ENCODE data around the gene CBX2. TPM values are rescaled to one million over a fixed set of nuclear protein-coding genes. Genes with fewer than 3 reads are reported as not detected.
A peak's percentile ranks its signal among the peaks of the same experiment; 100 is the strongest.

The CBX2 gene
- total RNA-seq, 2 donors from 2014 or later, result 2.8 to 3.3 TPM

DNA sequence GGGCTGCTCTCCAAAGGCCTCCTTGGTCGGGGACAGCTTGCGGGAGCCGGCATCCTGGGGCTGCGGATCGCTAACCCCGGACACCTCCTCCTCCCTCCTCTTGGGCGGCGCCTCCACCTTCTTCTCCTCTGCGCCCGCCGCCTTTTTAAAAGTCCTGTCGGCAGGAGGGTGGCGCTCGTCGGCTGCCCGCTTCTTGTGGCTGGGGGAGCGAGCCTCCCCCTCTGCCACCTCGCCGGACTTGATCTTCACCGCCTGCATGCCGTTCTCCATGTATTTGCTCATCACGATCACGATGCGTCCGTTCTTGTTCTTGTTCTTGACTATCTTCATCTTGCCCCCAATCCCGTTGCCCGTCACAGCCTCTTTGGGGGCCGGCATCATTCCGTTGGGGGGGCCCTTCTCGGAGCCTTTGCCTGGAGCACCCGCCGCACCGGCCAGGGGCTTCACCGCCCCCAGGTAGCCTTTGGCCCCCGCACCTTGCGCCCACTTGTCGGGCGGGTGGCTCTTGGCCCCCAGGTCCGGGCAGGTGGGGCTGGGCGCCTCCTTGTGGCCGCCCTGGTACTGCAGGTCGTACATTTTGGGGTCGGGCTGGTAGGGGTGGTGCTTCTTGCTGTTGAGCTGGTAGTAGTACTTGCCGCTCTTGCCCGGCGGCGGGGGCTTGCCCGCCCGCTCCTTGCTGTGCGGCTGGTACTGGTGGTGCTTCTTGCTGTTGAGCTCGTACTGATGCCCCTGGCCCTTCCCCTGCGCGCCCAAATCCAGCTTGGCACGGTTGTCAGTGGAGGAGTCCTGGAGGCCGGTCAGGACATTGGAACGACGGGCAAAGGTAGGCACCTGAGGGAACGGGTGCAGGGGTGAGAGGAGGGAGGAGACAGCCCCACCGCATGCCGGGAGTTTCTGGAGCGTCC lies 56.9 kb downstream of the CBX2 start:
- Mint-ChIP-seq H3K36me3 (peaks cover 0 to 12% of the 10 kb centered on the region in 2 donors), H3K9me3 (no peaks in the 10 kb centered on the region), H3K27ac (no peak overlapping the region)
- ATAC-seq (no peak), DNase-seq (ENCODE audit: low spot score in 2 of 2) (peak in 1 of 2 donors; percentile 72)

GRCh38 chr17:79835470-79835899 lies 57.5 kb downstream of the CBX2 start:
- peaks cover 0 to 18% of the 10 kb centered on the region in 2 donors for H3K36me3 Mint-ChIP-seq
- no peak for ATAC-seq
- no peak for DNase-seq (ENCODE audit: low spot score in 2 of 2)
- H3K27ac Mint-ChIP-seq, result no peak overlapping the region
- H3K9me3 Mint-ChIP-seq, result no peaks in the 10 kb centered on the region

- Mint-ChIP-seq H3K36me3 (peaks cover 0 to 18% of the 10 kb centered on the region in 2 donors), H3K27ac (no peak overlapping the region), H3K9me3 (no peaks in the 10 kb centered on the region)
- DNase-seq (ENCODE audit: low spot score in 2 of 2) (no peak), ATAC-seq (no peak)
These were observed 58.1 kb downstream of the CBX2 start for GRCh38 chr17:79835953-79836509.

DNA sequence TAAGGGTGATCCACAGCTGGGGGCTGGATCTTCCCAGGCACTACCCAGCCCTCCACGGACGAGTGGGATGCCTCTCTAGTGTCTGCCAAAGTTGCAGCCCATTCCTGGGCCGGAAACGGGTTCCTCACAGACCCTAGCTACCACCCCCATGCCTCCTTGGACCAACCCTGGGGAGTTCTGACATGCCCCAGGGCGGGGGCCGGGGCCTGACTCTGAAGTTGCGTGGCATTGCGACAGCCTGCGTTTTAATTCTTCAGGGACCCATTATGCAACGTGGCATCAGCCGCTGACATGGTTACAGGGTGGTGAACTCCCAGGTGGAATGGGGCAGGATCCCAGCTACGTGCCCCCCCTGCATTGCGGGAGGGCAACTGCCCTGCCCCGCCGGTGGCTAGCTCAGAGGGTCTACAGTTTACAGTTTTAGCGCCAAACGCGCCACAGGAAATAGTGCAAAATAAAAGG lies 58.6 kb downstream of the CBX2 start:
- Mint-ChIP-seq H3K36me3 (peaks cover 0 to 18% of the 10 kb centered on the region in 2 donors), H3K9me3 (no peaks in the 10 kb centered on the region), H3K27ac (peak overlapping the region in 1 of 2 donors; percentile 88)
- ATAC-seq (no peak), DNase-seq (ENCODE audit: low spot score in 2 of 2) (no peak)

GRCh38 chr17:79836972-79837887 lies 59.3 kb downstream of the CBX2 start:
- Mint-ChIP-seq H3K36me3 (peaks cover 0 to 18% of the 10 kb centered on the region in 2 donors), H3K9me3 (no peaks in the 10 kb centered on the region), H3K27ac (peak overlapping the region in 1 of 2 donors; percentile 88)
- DNase-seq (ENCODE audit: low spot score in 2 of 2), result peak in 1 of 2 donors; percentile 39
- peak; percentile 12 to 28 for ATAC-seq

Other genes with a start within 250 kb of the CBX2 start
- not detected for gene RBFOX3, start 167.1 kb upstream of the CBX2 start, total RNA-seq
- gene ENPP7, start 47.2 kb upstream of the CBX2 start, total RNA-seq, result under 1 TPM in 1 of 2 donors, not detected in 1; 0.23 TPM
- 1 to 10 TPM; 1.5 to 5.6 TPM for gene CBX8, start 18.9 kb downstream of the CBX2 start, total RNA-seq
- gene CBX4, start 61.3 kb downstream of the CBX2 start, total RNA-seq, result 10 to 100 TPM; 12.7 to 16.8 TPM

All from activated naive CD4-positive, alpha-beta T cell treated with anti-CD3 and anti-CD28 coated beads, Interleukin-2, amount 50 U/mL, for 72 hours (primary cell).